Measurements from ENCODE around the gene ACSL5.

DNA sequence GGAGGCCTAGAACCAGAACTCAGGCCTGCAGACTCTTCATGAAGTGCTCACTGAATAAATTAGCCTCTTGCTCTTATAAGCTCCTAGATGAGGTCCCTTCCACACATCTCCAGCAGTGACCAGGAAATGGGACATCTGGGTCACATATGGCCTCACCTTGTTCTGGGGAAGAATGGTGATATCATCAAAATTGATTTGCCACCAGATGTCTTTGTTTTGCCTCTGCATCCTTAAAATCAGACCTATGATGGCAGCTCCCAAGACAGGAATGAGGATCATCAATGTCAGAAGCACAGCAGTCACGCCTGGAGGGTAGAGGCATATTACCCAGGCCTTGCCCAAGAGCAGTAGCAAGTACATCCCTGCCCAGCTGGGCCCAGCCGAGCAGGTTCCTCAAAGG, 33.3 kb upstream of the ACSL5 start:
- TF ChIP-seq CTCF (IDR thresholded peaks at IDR 0.05 in 2 of 3, conservative IDR thresholded peaks at IDR 0.05 in 1 of 3; ENCODE audit: control insufficient read depth in 2 of 3, extremely low read depth in 1 of 3, insufficient read depth in 1 of 3, low read depth in 3 of 3, low read length in 3 of 3) (no peak), BMI1 (IDR thresholded peaks at IDR 0.05; ENCODE audit: borderline replicate concordance) (no peak), POLR2A (IDR thresholded peaks at IDR 0.05; ENCODE audit: low read depth, low read length) (no peak), RAD51 (IDR thresholded peaks at IDR 0.05) (no peak), ATF3 (IDR thresholded peaks at IDR 0.05; ENCODE audit: borderline replicate concordance, extremely low read depth, low read depth, low read length) (no peak), MYC (IDR thresholded peaks at IDR 0.05; ENCODE audit: insufficient read depth, insufficient read length, insufficient replicate concordance, low read length, severe bottlenecking) (no peak), ESRRA (IDR thresholded peaks at IDR 0.05; ENCODE audit: low read length) (no peak), YY1 (IDR thresholded peaks at IDR 0.05; ENCODE audit: low read depth, low read length) (no peak), RB1 (IDR thresholded peaks at IDR 0.05; ENCODE audit: borderline replicate concordance) (no peak)
- TF ChIP-seq, protein P1, sequence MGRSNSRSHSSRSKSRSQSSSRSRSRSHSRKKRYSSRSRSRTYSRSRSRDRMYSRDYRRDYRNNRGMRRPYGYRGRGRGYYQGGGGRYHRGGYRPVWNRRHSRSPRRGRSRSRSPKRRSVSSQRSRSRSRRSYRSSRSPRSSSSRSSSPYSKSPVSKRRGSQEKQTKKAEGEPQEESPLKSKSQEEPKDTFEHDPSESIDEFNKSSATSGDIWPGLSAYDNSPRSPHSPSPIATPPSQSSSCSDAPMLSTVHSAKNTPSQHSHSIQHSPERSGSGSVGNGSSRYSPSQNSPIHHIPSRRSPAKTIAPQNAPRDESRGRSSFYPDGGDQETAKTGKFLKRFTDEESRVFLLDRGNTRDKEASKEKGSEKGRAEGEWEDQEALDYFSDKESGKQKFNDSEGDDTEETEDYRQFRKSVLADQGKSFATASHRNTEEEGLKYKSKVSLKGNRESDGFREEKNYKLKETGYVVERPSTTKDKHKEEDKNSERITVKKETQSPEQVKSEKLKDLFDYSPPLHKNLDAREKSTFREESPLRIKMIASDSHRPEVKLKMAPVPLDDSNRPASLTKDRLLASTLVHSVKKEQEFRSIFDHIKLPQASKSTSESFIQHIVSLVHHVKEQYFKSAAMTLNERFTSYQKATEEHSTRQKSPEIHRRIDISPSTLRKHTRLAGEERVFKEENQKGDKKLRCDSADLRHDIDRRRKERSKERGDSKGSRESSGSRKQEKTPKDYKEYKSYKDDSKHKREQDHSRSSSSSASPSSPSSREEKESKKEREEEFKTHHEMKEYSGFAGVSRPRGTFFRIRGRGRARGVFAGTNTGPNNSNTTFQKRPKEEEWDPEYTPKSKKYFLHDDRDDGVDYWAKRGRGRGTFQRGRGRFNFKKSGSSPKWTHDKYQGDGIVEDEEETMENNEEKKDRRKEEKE (IDR thresholded peaks at IDR 0.05), result no peak

Measured in GM12878 (cell line).